Measurements from ENCODE around the gene TLR1. TPM values are rescaled to one million over a fixed set of nuclear protein-coding genes. Genes with fewer than 3 reads are reported as not detected.

Gene TLR1, protein sequence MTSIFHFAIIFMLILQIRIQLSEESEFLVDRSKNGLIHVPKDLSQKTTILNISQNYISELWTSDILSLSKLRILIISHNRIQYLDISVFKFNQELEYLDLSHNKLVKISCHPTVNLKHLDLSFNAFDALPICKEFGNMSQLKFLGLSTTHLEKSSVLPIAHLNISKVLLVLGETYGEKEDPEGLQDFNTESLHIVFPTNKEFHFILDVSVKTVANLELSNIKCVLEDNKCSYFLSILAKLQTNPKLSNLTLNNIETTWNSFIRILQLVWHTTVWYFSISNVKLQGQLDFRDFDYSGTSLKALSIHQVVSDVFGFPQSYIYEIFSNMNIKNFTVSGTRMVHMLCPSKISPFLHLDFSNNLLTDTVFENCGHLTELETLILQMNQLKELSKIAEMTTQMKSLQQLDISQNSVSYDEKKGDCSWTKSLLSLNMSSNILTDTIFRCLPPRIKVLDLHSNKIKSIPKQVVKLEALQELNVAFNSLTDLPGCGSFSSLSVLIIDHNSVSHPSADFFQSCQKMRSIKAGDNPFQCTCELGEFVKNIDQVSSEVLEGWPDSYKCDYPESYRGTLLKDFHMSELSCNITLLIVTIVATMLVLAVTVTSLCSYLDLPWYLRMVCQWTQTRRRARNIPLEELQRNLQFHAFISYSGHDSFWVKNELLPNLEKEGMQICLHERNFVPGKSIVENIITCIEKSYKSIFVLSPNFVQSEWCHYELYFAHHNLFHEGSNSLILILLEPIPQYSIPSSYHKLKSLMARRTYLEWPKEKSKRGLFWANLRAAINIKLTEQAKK
- total RNA-seq: 0.34 and 0.67 TPM in 2 replicates

DNA sequence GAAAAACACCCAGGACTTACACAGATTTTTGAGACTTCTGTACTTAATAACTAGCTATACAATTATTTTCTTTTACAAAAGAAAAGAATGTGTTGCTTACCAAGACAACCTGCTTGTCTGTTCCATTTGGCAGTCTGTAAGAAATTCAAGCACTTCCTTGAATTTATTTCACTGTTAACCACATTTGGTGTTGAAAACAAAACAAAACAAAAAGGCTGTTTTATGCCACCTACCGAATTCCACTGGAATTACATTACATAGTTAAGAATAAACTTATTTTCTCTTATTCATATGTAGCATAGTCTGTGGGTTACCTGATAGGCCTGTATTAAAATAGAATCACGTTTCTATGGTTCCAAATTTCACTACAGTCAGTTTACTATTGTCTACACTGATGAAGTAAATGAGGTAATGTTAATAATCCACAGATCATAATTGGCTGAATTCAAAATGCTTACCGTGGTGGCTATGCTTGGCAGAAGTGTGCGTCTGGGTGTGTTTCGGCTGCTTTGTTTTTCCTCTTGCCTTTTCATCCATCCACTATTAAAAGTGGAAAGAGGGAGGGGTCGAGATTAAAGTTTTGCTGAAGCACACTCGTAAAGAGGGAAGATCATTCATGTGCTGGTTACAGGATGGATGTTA, at the start of gene TLR1:
Gene TLR1, minus strand, starts transcription at position 138 of the 642 bp plus-strand sequence. CDS start 5,960 bp downstream, outside the sequence.
- Mint-ChIP-seq H3K27me3 (ENCODE audit: low read depth) (peaks cover 2% of the 10 kb centered on the region), H3K36me3 (ENCODE audit: low read depth) (peaks cover 34% of the 10 kb centered on the region), H3K4me3 (ENCODE audit: low read depth) (peak within 1 kb of the TSS; percentile 80), H3K9me3 (peaks cover 32% of the 10 kb centered on the region), H3K4me1 (ENCODE audit: low read depth) (peaks cover 20% of the 10 kb centered on the region), H3K27ac (peak within 1 kb of the TSS; percentile 92)
- intact Hi-C loops (cut with micrococcal nuclease): loop anchor here (2.0 kb wide), 2 partner anchors 46 to 52 kb away; partner anchors contain the start of gene TLR6
- DNase-seq (ENCODE audit: low spot score): no peak

DNA sequence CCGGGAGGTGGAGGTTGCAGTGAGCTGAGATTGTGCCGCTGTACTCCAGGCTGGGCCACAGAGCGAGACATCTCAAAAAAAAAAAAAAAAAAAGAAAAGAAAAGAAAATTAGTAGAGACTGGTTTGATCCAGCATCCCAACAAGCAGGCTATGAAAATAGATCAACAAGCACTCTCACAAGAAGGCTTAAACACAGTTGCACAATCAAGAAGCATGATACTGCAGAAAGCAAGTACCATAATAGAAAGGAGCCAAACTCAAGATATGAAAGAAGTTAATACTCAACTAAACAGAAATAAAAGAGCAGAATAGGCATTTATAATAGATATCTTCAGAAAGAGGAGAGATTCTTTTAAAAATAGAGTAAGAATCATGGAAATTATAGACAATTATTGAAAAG, 41.4 kb upstream of the TLR1 start:
- Mint-ChIP-seq H3K4me1 (ENCODE audit: low read depth) (no peaks in the 10 kb centered on the region), H3K4me3 (ENCODE audit: low read depth) (no peak overlapping the region), H3K27me3 (ENCODE audit: low read depth) (peaks cover 12% of the 10 kb centered on the region), H3K9me3 (peaks cover 29% of the 10 kb centered on the region), H3K27ac (no peak overlapping the region), H3K36me3 (ENCODE audit: low read depth) (no peaks in the 10 kb centered on the region)
- intact Hi-C loops (cut with micrococcal nuclease): no loop called here
- DNase-seq (ENCODE audit: low spot score): no peak

DNA sequence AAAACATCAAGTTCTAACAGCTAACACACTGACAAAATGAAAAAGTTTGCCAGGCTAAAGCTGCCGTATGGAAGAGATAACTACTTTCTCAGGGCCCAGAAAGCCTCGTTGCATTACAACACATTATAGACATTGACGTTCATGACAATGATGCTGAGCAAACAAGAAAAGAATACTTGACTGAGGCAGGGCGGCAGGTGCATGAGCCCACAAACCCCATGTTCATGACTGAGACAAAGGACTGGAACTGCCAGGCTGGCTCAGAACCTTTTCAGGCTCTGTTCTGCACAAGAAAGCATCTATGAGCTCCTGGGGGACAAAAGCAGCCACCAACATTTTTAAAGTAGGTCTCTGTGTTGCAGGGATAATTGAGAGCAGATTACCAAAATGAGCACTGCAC, 38.4 kb upstream of the TLR1 start:
- H3K36me3 Mint-ChIP-seq (ENCODE audit: low read depth): no peaks in the 10 kb centered on the region
- no peak for DNase-seq (ENCODE audit: low spot score)
- H3K27me3 Mint-ChIP-seq (ENCODE audit: low read depth): peaks cover 8% of the 10 kb centered on the region
- no peaks in the 10 kb centered on the region for H3K4me1 Mint-ChIP-seq (ENCODE audit: low read depth)
- intact Hi-C loops (cut with micrococcal nuclease): no loop called here
- H3K4me3 Mint-ChIP-seq (ENCODE audit: low read depth): no peak overlapping the region
- H3K9me3 Mint-ChIP-seq: peaks cover 7% of the 10 kb centered on the region
- H3K27ac Mint-ChIP-seq: no peak overlapping the region

DNA sequence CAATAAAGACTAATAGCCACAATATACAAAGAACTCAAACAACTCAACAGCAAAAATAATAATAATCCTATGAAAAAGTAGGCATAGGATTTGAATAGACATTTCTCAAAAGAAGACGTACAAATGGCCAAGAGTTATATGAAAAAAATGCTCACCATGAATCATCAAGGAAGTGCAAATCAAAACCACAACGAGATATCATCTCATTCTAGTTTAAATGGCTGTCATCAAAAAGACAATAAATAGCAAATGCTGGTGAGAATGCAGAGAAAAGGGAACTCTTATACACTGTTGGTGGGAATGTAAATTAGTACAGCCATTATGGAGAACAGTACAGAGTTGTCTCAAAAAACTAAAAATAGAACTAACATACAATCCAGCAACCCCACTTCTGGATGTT, 33.3 kb upstream of the TLR1 start:
- no peak overlapping the region for H3K4me3 Mint-ChIP-seq (ENCODE audit: low read depth)
- H3K4me1 Mint-ChIP-seq (ENCODE audit: low read depth): peaks cover 9% of the 10 kb centered on the region
- H3K27me3 Mint-ChIP-seq (ENCODE audit: low read depth): peaks cover 6% of the 10 kb centered on the region
- H3K27ac Mint-ChIP-seq: no peak overlapping the region
- peaks cover 30% of the 10 kb centered on the region for H3K9me3 Mint-ChIP-seq
- intact Hi-C loops (cut with micrococcal nuclease): no loop called here
- H3K36me3 Mint-ChIP-seq (ENCODE audit: low read depth): no peaks in the 10 kb centered on the region
- DNase-seq (ENCODE audit: low spot score): no peak

DNA sequence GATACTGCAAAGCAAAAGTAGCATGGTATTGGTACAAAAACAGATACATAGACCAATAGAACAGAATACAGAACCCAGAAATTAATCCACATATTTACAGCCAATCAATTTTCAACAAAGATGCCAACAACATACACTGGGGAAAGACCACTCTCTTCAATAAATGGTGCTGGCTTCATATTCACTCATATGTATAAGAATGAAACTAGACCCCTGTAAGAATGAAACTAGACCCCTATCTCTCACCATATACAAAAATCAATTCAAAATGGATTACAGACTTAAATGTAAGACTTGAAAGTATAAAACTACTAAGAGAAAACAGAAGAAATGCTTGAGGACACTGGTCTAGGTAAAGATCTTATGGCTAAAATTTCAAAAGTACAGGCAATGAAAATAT, 32.7 kb upstream of the TLR1 start:
- Mint-ChIP-seq H3K27ac (no peak overlapping the region), H3K4me1 (ENCODE audit: low read depth) (peaks cover 9% of the 10 kb centered on the region), H3K27me3 (ENCODE audit: low read depth) (peaks cover 6% of the 10 kb centered on the region), H3K9me3 (peaks cover 30% of the 10 kb centered on the region), H3K36me3 (ENCODE audit: low read depth) (no peaks in the 10 kb centered on the region), H3K4me3 (ENCODE audit: low read depth) (no peak overlapping the region)
- intact Hi-C loops (cut with micrococcal nuclease): no loop called here
- DNase-seq (ENCODE audit: low spot score): no peak

DNA sequence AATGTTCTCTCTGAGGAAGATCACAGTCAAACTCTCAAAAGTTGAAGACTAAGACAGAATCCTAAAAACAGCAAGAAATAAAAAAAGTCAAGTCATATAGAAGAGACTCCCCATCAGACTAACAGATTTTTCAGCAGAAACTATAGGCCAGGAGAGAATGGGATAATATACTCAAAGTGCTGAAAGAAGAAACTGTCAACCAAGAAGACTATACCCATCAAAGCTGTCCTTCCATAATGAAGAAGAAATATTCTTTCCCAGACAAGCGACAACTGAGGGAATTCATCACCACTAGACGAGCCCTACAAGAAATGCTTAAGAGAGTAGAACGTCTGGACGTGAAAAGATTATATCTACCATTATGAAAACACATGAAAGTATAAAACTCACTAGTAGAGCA, 30.0 kb upstream of the TLR1 start:
- intact Hi-C loops (cut with micrococcal nuclease): no loop called here
- peaks cover 9% of the 10 kb centered on the region for H3K4me1 Mint-ChIP-seq (ENCODE audit: low read depth)

DNA sequence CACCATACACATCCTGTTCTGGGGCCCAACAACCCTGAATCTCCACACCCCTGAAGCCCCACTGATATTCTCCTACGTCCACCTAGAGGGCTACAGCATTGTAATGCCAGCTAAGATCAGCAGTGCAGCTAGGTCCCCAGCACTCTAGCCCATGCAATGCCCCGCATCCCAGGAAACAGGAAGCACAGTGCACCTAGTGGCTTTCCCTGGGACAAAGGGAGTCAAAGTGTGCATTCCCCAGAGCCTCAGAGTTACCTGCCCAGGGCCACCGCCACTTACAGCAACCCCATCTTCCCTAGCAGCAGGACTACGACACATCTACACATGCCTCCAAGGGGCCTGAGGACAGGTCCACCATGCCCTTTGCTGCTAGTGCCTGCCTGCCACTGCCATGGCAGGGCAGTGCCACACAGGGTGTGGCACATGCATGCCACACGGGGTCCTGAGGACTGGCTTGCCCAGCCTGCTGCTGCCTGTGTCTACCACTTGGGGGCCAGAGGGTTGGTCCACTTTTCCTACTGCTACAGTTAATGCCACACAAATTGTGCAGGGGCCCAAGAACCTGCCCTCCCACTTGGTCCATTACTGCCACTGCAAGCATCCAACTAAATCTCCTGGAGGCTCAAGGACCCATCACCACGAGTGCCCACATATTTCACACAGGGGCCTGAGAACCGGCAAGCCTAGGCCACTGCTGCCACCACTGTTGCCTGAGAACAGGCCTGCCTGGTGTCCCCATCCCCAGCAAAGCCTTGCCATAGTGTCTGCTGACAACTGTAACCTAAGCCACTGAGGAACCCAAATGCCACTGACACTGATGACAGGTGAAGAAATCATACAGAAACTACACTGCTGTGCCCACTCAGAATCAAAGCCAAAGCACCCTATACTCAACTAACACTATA, 28.3 kb upstream of the TLR1 start:
- intact Hi-C loops (cut with micrococcal nuclease): no loop called here
- H3K36me3 Mint-ChIP-seq (ENCODE audit: low read depth): no peaks in the 10 kb centered on the region
- no peak overlapping the region for H3K4me3 Mint-ChIP-seq (ENCODE audit: low read depth)
- no peak overlapping the region for H3K27ac Mint-ChIP-seq
- DNase-seq (ENCODE audit: low spot score): no peak
- peaks cover 7% of the 10 kb centered on the region for H3K4me1 Mint-ChIP-seq (ENCODE audit: low read depth)
- no peaks in the 10 kb centered on the region for H3K27me3 Mint-ChIP-seq (ENCODE audit: low read depth)
- H3K9me3 Mint-ChIP-seq: peaks cover 30% of the 10 kb centered on the region

More for the DNA sequence above, 30.0 kb upstream of the TLR1 start:
- H3K4me3 Mint-ChIP-seq (ENCODE audit: low read depth): no peak overlapping the region
- H3K27ac Mint-ChIP-seq: no peak overlapping the region
- H3K36me3 Mint-ChIP-seq (ENCODE audit: low read depth): no peaks in the 10 kb centered on the region
- peaks cover 30% of the 10 kb centered on the region for H3K9me3 Mint-ChIP-seq
- no peak for DNase-seq (ENCODE audit: low spot score)
- peaks cover 4% of the 10 kb centered on the region for H3K27me3 Mint-ChIP-seq (ENCODE audit: low read depth)

DNA sequence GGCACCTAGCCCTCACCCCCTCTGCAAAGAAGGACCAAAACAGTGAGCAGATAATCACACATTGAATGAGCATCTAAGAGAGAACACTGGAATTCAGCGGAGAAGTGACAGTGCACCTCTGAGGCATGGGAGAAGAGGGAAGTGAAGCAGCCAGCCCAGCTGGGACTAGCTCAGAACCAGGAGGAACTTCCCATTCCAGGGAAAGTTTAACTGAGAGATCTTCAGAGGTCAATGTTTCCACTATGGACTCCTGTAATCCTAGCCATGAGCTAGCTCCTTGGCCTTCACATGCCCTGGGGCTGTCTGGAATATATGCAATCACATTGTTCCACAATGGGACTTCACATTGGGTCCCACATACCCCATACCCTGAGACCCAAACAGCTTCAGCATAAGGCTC, 27.6 kb upstream of the TLR1 start:
- intact Hi-C loops (cut with micrococcal nuclease): no loop called here
- no peaks in the 10 kb centered on the region for H3K27me3 Mint-ChIP-seq (ENCODE audit: low read depth)
- no peak overlapping the region for H3K27ac Mint-ChIP-seq
- H3K4me3 Mint-ChIP-seq (ENCODE audit: low read depth): no peak overlapping the region
- DNase-seq (ENCODE audit: low spot score): no peak
- H3K4me1 Mint-ChIP-seq (ENCODE audit: low read depth): peaks cover under 1% of the 10 kb centered on the region
- H3K9me3 Mint-ChIP-seq: peaks cover 26% of the 10 kb centered on the region
- H3K36me3 Mint-ChIP-seq (ENCODE audit: low read depth): no peaks in the 10 kb centered on the region

DNA sequence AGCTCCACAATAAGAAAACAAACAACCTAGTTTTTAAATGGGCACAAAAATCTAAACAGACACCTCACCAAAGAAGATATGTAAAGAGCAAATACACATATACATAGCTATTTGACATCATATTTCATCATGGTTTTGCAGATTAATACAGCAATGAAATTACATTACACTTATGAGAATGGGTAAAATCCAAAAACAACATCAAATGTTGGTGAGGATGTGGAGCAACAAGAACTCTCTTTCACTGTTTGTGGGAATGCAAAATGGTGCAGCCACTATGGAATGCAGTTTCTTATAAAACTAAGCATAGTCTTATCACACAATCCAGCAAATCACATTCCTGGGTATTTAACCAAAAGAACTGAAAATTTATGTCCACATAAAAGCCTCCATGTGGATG, 27.1 kb upstream of the TLR1 start:
- H3K4me3 Mint-ChIP-seq (ENCODE audit: low read depth): no peak overlapping the region
- H3K4me1 Mint-ChIP-seq (ENCODE audit: low read depth): no peaks in the 10 kb centered on the region
- no peak overlapping the region for H3K27ac Mint-ChIP-seq
- DNase-seq (ENCODE audit: low spot score): no peak
- no peaks in the 10 kb centered on the region for H3K36me3 Mint-ChIP-seq (ENCODE audit: low read depth)
- H3K9me3 Mint-ChIP-seq: peaks cover 21% of the 10 kb centered on the region
- intact Hi-C loops (cut with micrococcal nuclease): no loop called here
- H3K27me3 Mint-ChIP-seq (ENCODE audit: low read depth): no peaks in the 10 kb centered on the region

DNA sequence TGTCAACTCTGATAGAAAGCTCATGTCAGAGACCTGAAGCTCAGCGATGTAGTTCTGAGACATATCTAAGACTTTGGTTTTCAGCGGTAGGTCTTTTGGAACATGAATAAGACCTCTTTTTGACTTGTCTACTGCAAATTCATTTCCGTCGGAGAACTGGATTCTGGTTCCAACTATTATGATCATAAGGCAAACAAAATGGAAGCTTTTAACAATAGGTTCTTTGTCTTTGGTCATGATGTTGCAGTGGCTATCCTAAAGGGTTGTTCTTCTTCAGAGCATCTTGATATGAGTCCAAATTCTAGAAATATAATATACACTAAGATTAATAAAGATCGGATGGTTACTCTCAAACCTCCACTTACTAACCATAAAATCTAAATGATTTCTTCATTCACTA, 24.6 kb upstream of the TLR1 start:
- Mint-ChIP-seq H3K27ac (no peak overlapping the region), H3K27me3 (ENCODE audit: low read depth) (no peaks in the 10 kb centered on the region), H3K9me3 (peaks cover 13% of the 10 kb centered on the region), H3K4me3 (ENCODE audit: low read depth) (no peak overlapping the region), H3K4me1 (ENCODE audit: low read depth) (no peaks in the 10 kb centered on the region), H3K36me3 (ENCODE audit: low read depth) (no peaks in the 10 kb centered on the region)
- no peak for DNase-seq (ENCODE audit: low spot score)
- intact Hi-C loops (cut with micrococcal nuclease): no loop called here

DNA sequence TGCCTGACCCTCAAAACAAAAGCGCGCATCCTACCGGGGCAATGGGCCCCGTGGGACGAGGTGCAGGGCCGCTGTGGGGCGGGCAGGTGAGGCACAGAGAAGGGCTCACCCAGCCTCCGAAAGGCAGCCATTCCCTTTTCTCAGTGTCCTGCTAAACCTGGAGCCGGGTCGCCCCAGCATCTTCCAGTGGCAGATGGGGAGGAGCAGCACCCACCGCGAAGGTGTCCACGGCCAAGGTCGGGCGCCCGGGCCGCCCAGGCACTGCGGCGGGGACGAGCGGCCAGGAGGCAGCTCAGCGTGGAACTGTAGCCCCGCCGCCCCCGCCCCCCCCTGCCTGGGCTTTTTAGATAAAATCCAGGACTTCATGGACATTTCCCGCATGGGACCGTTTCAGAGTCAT, 19.2 kb upstream of the TLR1 start:
- DNase-seq (ENCODE audit: low spot score): no peak
- H3K36me3 Mint-ChIP-seq (ENCODE audit: low read depth): peaks cover 3% of the 10 kb centered on the region
- H3K4me1 Mint-ChIP-seq (ENCODE audit: low read depth): peaks cover 15% of the 10 kb centered on the region
- intact Hi-C loops (cut with micrococcal nuclease): no loop called here
- H3K27me3 Mint-ChIP-seq (ENCODE audit: low read depth): no peaks in the 10 kb centered on the region
- no peak overlapping the region for H3K4me3 Mint-ChIP-seq (ENCODE audit: low read depth)
- no peak overlapping the region for H3K27ac Mint-ChIP-seq
- H3K9me3 Mint-ChIP-seq: peaks cover 20% of the 10 kb centered on the region

DNA sequence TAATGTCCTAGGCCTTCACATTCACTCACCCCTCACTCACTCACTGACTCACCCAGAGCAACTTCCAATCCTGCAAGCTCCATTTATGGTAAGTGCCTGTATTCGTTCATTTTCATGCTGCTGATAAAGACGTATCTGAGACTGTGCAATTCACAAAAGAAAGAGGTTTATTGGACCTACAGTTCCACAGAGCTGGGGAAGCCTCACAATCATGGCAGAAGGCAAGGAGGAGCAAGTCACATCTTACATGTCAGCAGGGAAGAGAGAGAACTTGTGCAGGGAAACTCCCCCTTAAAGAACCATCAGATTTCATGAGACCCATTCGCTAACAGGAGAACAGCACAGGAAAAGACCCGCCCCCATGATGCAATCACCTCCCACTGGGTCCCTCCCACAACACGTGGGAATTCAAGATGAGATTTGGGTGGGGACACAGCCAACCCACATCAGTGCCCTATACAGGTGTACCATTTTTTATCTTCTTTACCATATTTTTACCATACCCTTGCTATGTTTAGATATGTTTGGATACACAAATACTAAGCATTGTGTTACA, 18.2 kb upstream of the TLR1 start:
- H3K4me1 Mint-ChIP-seq (ENCODE audit: low read depth): peaks cover 15% of the 10 kb centered on the region
- intact Hi-C loops (cut with micrococcal nuclease): no loop called here
- H3K9me3 Mint-ChIP-seq: peaks cover 20% of the 10 kb centered on the region
- no peak overlapping the region for H3K4me3 Mint-ChIP-seq (ENCODE audit: low read depth)
- no peaks in the 10 kb centered on the region for H3K27me3 Mint-ChIP-seq (ENCODE audit: low read depth)
- H3K27ac Mint-ChIP-seq: no peak overlapping the region
- H3K36me3 Mint-ChIP-seq (ENCODE audit: low read depth): peaks cover 3% of the 10 kb centered on the region
- no peak for DNase-seq (ENCODE audit: low spot score)
